Fibroblast of the aortic adventitia (primary cell): ENCODE measurements around the gene TBX21. TPM values are rescaled to one million over a fixed set of nuclear protein-coding genes. Genes with fewer than 3 reads are reported as not detected.
"Not testable (repeated sequence)": the region's sequence is repeated elsewhere in the genome, so short reads cannot be mapped to it uniquely, and the experiment has no call there.

ENCODE experiments used
- DNase-seq: peaks from one replicate; pipeline ENCODE4 v3.0.0-alpha.2; 2010; ENCODE audit warnings: low read depth
- H3K4me3 ChIP-seq: 2 replicates; pipeline ENCODE4 v1.5.1; 2011; ENCODE audit warnings: low read depth, mild to moderate bottlenecking, control low read depth, low read length, moderate library complexity
- CTCF ChIP-seq: IDR thresholded peaks from 2 replicates; pipeline ENCODE4 v1.5.1; 2011; ENCODE audit warnings: mild to moderate bottlenecking, low read length, control low read depth, inconsistent platforms; ENCODE audit not compliant: insufficient read depth
- total RNA-seq: library from RNA; depleted of rRNA; stranded (reverse); fragments of >200 nt; gene quantifications from 2 replicates; pipeline ENCODE4 v1.2.3, GENCODE V29; 2012; ENCODE audit warnings: low replicate concordance

TBX21 gene
- total RNA-seq, 1 donor, result not detected

GRCh38 chr17:47733674-47734410 lies 806 bp downstream of the TBX21 start:
- no peak for TF ChIP-seq CTCF
- H3K4me3 ChIP-seq, result no peak overlapping the region
- no peak for DNase-seq

GRCh38 chr17:47735139-47735464 lies 2.1 kb downstream of the TBX21 start:
- no peak overlapping the region for H3K4me3 ChIP-seq
- DNase-seq, result no peak
- TF ChIP-seq CTCF, result no peak

- no peak for DNase-seq
- H3K4me3 ChIP-seq, result no peak overlapping the region
- no peak for TF ChIP-seq CTCF
Measured at GRCh38 chr17:47735536-47736011, 2.5 kb downstream of the TBX21 start.

GRCh38 chr17:47736501-47737495 lies 3.8 kb downstream of the TBX21 start:
- no peak for DNase-seq
- no peak for TF ChIP-seq CTCF
- H3K4me3 ChIP-seq, result no peak overlapping the region

GRCh38 chr17:47738178-47738577 lies 5.1 kb downstream of the TBX21 start:
- no peak for DNase-seq
- H3K4me3 ChIP-seq, result no peak overlapping the region
- no peak for TF ChIP-seq CTCF

GRCh38 chr17:47739150-47739549 lies 6.1 kb downstream of the TBX21 start:
- TF ChIP-seq CTCF, result no peak
- H3K4me3 ChIP-seq, result no peak overlapping the region
- DNase-seq, result no peak

- DNase-seq, H3K4me3 ChIP-seq: not testable (repeated sequence)
Measured at GRCh38 chr17:47739945-47740344, 6.9 kb downstream of the TBX21 start.
